Central memory CD4-positive, alpha-beta T cell (primary cell): ENCODE measurements around the gene VDAC1.
"Not testable (repeated sequence)": the region's sequence is repeated elsewhere in the genome, so short reads cannot be mapped to it uniquely, and the experiment has no call there.

Experiments used
- DNase-seq: peaks from one replicate; pipeline ENCODE4 v3.0.0; 2022
- total RNA-seq, 3 experiments: gene quantifications; one replicate each; lab custom pipeline; 2026; lab: John Stamatoyannopoulos, UW

The VDAC1 gene
- 45.0 to 548 (median 96.2) reads per million in 3 experiments for total RNA-seq

- DNase-seq, result peak; percentile 93
Measured at GRCh38 chr5:134004626-134005416, at the start of gene VDAC1. Gene VDAC1 (minus strand): TSS chr5:134004975. CDS start chr5:133993012, 11,963 bp downstream.

DNA sequence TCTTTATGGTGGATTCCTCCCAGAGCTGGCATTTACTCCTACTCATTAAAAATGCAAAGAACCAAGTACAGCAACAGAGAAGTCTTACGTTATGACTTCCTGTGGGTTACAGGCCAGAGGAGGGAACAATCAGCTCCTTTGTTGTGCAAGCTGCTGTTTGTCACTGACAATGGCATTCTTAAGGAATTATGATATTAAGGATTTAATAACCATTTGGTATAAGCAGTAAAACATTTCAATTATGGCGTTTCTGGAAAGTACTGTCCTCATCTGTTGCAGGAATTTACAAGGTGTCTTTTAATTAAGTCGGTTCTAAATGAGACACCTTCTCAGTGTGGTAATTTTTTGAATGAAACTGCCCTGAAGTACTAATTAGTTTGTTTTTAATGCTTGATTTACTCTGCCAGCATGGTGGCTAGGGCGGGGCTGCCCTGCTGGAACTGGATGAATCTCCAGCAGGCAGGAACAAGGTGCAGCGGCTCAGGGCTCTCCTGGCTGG, 49.1 kb upstream of the VDAC1 start:
- DNase-seq, result peak; percentile 30

DNA sequence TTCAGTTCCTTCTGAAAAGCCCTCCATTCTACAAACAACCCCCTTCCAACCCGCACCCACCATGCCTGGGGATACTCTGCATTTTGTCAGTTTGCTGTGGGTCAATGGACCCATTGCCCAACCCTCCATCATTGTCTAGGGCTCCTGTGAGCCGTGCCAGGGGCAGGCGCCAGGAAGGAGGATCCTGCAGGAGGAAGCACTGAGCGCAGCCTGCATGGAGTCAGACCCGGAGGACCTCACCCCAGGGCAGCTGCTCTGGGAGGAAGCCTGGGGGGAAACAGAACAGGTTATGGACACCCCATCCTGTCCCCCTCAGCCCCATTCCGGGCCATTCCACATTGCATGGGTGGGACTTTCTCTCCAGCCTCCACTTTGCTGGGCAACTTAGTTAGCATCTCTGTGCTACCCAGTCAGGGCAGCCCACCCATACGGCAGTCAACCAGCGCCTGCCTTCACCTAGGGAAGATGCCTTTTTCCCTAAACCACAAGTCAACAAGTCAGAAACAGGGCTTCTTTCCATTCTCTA, 48.6 kb upstream of the VDAC1 start:
- no peak for DNase-seq

DNA sequence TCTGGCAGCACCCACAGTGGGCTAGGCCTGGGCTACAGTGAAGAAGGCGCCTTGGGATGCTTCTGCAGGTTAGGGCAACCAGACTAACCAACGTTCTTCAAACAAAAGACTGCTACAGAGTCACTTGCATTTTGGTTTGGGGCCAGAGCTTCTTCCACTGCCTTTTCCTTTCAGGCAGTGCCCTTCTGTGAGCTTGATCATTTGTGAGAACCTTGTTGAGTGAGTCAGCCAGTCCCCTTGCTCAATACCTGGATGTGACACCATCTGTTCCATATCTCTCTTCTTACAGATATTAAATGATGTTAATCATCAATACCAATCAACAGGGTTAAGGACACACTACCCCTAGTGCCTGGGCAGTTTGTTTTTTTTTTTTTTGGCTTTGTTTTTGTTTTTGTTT, 46.5 kb upstream of the VDAC1 start:
- no peak for DNase-seq

DNA sequence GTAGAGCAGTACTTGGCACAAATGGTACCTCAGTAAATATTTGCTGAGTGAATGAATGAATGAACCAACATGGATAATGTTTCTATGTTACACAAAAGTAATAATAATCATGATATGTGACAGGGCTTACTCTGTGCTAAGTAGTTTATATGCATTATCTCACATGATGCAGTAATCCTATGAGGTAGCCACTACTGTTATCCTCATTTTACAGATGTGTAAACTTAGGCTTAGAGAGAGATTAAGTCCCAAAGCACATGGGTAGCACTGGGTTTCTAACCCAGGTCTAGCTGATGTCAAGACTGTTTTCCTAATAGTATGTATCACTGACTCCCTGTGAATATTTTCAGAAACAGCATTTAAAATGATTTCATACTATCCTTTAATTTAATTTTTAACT, 44.1 kb upstream of the VDAC1 start:
- no peak for DNase-seq

DNA sequence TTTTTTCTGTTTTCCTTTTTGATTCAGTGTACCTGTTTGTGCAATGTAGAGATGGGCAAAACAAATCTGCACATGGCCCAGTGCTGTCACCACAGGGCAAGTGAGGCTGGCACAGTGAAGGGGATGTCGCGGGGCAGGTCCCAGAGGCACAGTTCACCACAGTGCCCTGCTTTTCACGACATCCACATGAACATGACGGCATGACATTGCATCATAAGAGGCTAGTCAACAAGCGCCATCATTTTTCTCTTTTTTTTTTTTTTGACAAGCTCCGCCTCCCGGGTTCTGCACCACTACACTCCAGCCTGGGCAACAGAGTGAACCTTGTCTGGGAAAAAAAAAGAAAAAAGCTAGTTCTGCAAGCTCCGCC, 42.9 kb upstream of the VDAC1 start:
- no peak for DNase-seq

DNA sequence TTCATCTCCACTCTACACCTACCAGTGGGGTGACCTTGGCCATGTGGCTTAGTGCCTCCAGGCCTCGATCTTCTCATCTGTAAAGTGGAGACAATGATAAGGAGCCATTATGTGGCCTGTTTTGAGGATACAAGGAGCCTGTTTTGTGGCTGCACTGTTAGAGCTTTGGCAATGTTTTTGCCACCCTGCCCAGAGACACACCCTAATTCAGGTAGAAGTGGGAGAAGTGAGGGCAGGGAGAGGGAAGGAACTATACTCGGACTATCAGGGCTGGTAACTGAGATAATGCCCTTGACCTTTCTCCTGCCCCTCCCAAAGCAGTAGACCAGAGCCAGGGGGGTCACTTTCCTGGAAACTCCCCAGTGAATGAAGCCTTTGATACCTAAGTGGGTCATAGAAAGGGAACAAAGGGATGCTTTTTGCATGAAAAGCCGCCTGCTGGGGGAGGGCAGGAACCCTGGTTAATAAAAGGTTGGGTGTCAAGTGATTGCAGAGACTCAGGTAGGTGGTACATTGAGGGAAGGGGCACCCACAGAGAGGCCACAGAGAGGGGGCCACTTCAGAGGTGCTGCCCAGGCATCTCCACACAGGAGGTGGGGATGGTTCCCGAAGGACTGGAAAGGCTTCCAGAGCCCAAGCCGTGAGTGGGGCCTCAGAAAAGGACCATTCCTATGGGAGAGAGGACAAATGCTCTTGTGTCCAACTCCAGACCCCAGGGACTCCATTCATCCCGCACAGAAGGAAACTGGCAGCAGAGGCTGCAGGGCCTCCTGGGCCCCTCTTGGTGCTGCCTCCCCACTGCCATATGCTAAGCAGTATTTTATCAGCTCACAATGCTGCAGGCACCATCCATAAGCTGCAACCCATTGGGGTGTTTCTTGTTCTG, 42.3 kb upstream of the VDAC1 start:
- no peak for DNase-seq

- no peak for DNase-seq
Measured at GRCh38 chr5:134046330-134046729, 41.6 kb upstream of the VDAC1 start.

DNA sequence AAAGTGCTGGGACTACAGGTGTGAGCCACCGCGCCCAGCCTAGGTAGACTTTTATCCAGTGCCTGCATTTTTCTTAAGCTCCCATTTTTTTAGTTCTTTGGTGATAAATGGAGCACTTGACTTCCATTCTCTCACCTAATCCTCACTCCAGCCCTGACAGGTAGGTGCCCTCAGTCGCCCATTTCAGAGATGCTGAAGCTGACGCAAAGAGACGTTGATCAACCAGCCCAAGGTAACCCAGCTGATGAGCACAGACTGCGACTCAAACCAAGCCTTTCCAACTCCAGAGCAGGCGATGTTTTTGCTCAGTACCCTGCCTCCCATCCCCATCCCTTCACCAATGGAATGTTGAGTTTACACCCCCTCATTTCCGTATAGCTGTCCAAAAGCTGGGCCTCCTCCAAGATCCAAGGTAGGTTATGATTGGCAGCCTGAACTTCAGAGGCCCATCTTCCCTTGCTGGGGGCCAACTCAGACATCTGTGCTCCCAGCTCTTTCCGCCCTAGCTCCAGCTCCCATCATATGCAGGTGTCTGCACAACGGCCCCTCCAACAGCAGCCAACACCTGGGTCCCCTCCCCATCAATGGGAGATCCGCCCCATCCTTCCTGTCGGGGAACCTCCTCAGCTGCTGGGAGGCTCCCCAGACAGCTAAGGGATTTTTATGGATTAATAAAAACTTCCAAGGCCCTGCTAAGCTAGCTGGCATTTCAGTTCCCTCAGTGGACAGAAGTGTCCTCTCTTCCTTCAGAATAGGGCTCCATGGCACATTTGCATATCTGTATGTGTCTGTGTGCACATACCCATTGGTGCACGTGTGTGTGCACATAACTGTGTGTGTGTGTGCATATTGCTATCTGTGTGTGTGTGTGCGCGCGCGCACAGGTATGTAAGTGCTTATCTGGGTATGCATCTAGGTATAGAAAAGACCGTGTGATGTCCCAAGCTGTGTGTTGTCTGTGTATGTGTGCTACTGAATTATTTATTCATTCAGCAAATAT, 39.3 kb upstream of the VDAC1 start:
- no peak for DNase-seq

DNA sequence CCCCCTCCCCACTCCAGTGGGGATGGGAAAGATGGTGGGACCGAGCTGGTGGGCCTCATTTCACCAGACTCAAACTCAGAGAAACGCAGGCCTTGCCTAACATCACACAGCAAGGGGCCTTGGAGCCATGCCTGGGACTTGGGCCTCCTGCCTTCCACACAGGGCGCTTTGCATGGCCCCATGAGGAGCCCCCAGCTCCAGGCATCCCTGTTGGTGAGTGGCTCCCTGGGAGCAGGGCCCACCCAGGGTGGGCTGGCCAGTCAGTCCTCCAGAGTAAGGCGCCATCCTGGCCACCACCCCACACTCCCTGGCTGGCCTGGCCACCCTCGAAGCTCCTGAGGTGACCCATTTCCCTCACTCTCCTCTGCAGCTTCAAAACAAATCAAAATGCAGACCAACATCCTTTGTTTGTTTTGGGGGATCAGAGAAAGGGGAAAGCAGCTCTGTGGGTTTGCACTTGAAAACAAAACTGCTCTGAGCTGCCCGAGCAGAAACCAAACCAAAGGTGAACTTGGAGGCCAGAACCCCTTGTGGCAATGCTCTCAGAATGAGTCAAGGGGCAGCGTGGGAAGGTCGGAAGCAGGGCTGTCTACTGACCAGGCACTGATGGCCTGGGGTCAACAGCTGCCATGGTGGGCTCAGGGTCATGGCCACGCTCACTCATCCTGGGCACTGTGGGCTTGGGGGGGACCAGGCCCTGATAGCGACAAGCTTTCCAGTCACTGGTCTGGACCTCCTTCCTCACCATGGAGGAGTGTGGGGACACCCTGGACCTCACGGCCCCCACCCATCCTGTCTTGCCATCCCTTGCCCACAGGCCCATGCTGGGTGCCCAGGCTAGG, 37.0 kb upstream of the VDAC1 start:
- DNase-seq, result no peak

- DNase-seq, result no peak
Measured at GRCh38 chr5:134038138-134038537, 33.4 kb upstream of the VDAC1 start.

GRCh38 chr5:134037160-134037559, 32.4 kb upstream of the VDAC1 start:
- no peak for DNase-seq

GRCh38 chr5:134034326-134034725, 29.6 kb upstream of the VDAC1 start:
- no peak for DNase-seq

GRCh38 chr5:134030303-134030964, 25.7 kb upstream of the VDAC1 start:
- not testable (repeated sequence) for DNase-seq

GRCh38 chr5:134029156-134029555, 24.4 kb upstream of the VDAC1 start:
- no peak for DNase-seq

- no peak for DNase-seq
Measured at GRCh38 chr5:134028496-134028895, 23.7 kb upstream of the VDAC1 start.

- DNase-seq, result no peak
Measured at GRCh38 chr5:134027288-134027615, 22.5 kb upstream of the VDAC1 start.

DNA sequence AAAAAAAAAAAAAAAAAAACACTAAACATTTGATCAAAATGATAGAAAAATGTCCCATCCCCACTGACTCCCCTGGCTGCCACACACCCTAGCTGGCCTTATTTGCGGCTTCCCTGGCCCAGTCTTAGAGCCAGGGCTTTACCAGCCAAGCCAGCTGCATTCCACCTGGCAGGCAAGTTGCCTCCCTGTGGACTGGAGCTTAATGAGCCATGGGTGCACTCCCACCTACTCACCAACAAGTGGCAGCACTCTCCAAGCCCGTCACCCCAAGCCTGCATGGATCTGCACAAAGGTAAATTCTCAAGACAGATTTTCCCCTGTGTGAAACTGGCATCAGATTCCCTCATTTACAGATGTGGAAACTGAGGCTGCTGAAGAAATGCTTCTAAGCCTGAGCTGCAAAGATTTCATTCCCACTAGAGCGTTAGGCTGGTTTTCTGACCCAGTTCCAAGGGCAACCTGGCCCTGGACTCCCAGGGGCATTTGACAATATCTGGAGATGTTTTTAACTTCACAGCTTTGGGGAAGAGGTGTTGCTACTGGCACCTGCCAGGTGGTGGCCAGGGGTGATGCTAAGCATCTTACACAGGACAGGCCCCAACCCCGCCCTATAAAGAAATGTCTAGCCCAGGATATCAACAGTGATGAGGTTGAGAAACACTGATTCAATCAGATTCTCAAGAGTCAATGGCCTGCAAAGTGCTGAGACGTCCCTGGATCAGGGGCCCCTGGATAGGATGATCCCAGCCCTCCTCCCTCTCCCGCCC, 21.9 kb upstream of the VDAC1 start:
- DNase-seq, result peak; percentile 39

DNA sequence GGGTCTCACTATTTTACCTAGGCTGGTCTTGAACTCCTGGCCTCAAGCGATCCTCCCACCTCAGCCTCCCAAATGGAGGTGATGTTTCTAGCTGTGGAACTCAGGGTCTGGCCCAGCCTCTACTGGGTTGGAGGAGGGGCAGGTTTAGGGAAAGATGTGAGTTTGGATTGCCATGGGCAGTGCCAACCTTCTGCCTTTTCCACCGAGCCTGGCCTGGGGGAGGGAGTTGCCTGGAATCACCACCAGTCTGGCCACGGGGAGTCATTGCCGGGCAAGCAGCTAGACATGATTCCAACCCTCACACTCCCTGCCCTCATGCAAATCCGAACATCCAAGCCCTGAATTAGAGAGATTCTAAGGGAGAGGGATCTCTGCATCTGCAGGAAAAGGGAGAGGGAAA, 21.0 kb upstream of the VDAC1 start:
- no peak for DNase-seq

DNA sequence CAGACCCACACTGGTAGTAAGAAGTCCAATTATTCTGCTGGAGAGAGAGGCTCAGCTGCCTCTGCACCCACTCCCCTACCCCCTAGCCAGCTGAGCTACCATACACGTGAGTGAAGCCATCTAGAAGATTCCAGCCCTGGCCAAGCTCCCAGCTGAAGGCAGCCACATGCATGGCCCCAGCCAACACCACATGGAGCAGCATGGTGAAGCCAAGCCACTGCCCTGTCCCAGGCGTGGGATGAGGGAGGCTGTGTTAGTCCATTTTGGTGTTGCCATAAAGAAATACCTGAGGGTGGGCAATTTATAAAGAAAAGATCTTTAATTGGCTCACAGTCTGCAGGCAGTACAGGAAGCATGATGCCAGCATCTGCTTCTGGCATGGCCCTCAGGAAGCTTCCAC, 20.0 kb upstream of the VDAC1 start:
- no peak for DNase-seq
